Measurements from ENCODE around the gene ZNF200. TPM values are rescaled to one million over a fixed set of nuclear protein-coding genes. Genes with fewer than 3 reads are reported as not detected.
A peak's percentile ranks its signal among the peaks of the same experiment; 100 is the strongest.

The ZNF200 gene
- total RNA-seq, 1 experiment from 2014 or later, result 13.0 TPM

DNA sequence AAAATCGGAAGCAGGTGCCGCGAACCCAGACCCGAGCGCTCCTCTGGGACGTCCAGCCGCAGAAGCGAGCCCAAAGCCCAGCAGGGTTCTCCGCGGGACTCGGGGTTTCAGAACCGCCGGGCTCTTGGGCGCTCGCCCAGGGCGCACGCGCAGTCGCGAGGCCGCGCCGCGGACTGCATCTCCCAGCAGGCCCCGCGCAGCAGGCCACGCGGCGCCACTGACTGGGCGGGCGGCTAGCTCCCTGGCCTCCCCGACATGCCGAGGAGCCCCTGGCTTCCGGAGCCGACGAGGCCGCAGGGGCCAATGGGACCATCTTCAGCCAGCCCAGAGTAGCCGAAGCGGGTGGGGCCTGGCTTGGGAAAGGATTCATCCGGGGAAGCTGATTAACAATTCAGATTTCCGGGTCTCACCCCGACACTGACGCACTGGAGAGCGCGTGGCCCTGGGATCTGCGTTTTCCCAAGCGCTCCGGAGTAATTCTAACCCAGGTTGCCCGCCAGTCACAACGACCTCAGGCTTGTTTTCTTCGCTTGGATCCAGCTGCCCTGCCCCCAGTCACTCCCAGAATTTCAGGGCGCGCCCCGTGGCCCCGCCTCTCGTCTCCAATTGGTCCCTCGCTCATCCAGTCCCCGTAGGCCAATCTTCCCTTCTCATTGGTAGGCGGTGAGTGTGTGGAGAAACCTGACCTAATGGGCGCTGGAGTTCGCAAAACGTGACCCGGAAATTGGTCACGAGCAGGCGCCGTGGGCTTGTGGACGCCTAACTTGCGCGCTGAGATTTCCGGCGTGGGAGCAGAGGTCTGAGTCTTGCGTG lies 48.0 kb upstream of the ZNF200 start, which contains the start of gene ZNF263:
Gene ZNF263 (plus strand): TSS at position 762 of the 813 bp plus-strand sequence. CDS start 328 bp downstream, outside the sequence.
- ChIA-PET CTCF (no interaction called here), POLR2A (ENCODE audit: low non-redundant PET) (no interaction called here)
- intact Hi-C loops (cut with micrococcal nuclease; ENCODE audit: unreplicated experiment), result loop anchor here (2.0 kb wide), 1 partner anchor 18 kb away; no protein-coding TSS in a partner anchor
- peaks cover 29% of the 10 kb centered on the region for H3K36me3 ChIP-seq (ENCODE audit: insufficient read depth, low read length, poor library complexity, severe bottlenecking)
- no peak for TF ChIP-seq EZH2 (IDR thresholded peaks at IDR 0.05; ENCODE audit: borderline replicate concordance, low read depth, low read length, poor library complexity, severe bottlenecking)
- TF ChIP-seq, protein P1, sequence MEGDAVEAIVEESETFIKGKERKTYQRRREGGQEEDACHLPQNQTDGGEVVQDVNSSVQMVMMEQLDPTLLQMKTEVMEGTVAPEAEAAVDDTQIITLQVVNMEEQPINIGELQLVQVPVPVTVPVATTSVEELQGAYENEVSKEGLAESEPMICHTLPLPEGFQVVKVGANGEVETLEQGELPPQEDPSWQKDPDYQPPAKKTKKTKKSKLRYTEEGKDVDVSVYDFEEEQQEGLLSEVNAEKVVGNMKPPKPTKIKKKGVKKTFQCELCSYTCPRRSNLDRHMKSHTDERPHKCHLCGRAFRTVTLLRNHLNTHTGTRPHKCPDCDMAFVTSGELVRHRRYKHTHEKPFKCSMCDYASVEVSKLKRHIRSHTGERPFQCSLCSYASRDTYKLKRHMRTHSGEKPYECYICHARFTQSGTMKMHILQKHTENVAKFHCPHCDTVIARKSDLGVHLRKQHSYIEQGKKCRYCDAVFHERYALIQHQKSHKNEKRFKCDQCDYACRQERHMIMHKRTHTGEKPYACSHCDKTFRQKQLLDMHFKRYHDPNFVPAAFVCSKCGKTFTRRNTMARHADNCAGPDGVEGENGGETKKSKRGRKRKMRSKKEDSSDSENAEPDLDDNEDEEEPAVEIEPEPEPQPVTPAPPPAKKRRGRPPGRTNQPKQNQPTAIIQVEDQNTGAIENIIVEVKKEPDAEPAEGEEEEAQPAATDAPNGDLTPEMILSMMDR (conservative IDR thresholded peaks at IDR 0.05; ENCODE audit: low read depth, low read length), result no peak
- H3K4me3 ChIP-seq (ENCODE audit: low read depth, low read length, poor library complexity, severe bottlenecking), result peak within 1 kb of the TSS; percentile 71
- H3K9me3 ChIP-seq (ENCODE audit: low read depth, low read length, poor library complexity, severe bottlenecking), result peaks cover 10% of the 10 kb centered on the region
- no TSS peak for BruUV-seq (replicated peaks)
- peak; percentile 98 for DNase-seq (ENCODE audit: low spot score)
- no peaks in the 10 kb centered on the region for H3K27me3 ChIP-seq (replicated peaks; ENCODE audit: insufficient read depth, low read depth, low read length, poor library complexity)
- H3K27ac ChIP-seq (ENCODE audit: low read depth, low read length, poor library complexity, severe bottlenecking), result peak within 1 kb of the TSS; percentile 99
- H3K4me1 ChIP-seq (ENCODE audit: insufficient read depth, low read length, poor library complexity, severe bottlenecking), result peaks cover 4% of the 10 kb centered on the region

DNA sequence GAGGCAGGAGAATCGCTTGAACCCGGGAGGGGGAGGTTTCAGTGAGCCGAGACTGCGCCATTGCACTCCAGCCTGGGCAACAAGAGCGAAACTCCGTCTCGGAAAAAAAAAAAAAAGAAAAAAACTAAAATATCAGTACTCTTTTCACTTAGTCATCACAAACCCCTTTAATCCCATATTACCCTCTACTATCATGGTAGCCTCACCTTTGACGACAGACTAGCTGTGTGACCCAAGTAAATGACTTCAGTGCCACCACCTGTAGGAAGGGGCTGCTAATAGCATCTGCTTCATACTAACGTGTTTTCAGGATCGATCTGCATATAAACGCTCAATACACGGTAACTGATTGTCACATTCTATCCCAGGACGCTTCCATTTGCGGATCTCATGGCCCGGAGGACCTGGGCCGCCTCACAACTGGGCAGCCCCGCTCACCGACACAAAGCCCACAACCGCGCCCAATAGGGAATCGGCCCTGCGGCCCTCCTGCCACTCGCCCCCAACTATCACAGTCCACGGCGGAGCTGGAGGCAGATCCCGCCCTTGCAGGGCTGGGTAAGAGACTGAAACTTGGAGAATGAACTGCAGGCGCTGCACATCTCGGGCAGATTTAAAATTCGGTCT lies 47.3 kb upstream of the ZNF200 start:
- Histone ChIP-seq H3K4me1 (ENCODE audit: insufficient read depth, low read length, poor library complexity, severe bottlenecking) (peaks cover 4% of the 10 kb centered on the region), H3K36me3 (ENCODE audit: insufficient read depth, low read length, poor library complexity, severe bottlenecking) (peaks cover 23% of the 10 kb centered on the region), H3K27me3 (replicated peaks; ENCODE audit: insufficient read depth, low read depth, low read length, poor library complexity) (peaks cover 6% of the 10 kb centered on the region), H3K27ac (ENCODE audit: low read depth, low read length, poor library complexity, severe bottlenecking) (peak overlapping the region; percentile 99), H3K4me3 (ENCODE audit: low read depth, low read length, poor library complexity, severe bottlenecking) (peak overlapping the region; percentile 71), H3K9me3 (ENCODE audit: low read depth, low read length, poor library complexity, severe bottlenecking) (peaks cover 10% of the 10 kb centered on the region)
- DNase-seq (ENCODE audit: low spot score), result peak; percentile 81
- POLR2A ChIA-PET (ENCODE audit: low non-redundant PET), result no interaction called here
- intact Hi-C loops (cut with micrococcal nuclease; ENCODE audit: unreplicated experiment), result loop anchor here (2.0 kb wide), 1 partner anchor 17 kb away; no protein-coding TSS in a partner anchor
- CTCF ChIA-PET, result interaction anchor here (0.5 kb wide), 1 partner anchor 15 kb away, joined by 3 read pairs; no protein-coding TSS in a partner anchor
- TSS peak; percentile 74 for BruUV-seq (replicated peaks)
- TF ChIP-seq, protein P1 (conservative IDR thresholded peaks at IDR 0.05; ENCODE audit: low read depth, low read length), result no peak
- no peak for TF ChIP-seq EZH2 (IDR thresholded peaks at IDR 0.05; ENCODE audit: borderline replicate concordance, low read depth, low read length, poor library complexity, severe bottlenecking)

DNA sequence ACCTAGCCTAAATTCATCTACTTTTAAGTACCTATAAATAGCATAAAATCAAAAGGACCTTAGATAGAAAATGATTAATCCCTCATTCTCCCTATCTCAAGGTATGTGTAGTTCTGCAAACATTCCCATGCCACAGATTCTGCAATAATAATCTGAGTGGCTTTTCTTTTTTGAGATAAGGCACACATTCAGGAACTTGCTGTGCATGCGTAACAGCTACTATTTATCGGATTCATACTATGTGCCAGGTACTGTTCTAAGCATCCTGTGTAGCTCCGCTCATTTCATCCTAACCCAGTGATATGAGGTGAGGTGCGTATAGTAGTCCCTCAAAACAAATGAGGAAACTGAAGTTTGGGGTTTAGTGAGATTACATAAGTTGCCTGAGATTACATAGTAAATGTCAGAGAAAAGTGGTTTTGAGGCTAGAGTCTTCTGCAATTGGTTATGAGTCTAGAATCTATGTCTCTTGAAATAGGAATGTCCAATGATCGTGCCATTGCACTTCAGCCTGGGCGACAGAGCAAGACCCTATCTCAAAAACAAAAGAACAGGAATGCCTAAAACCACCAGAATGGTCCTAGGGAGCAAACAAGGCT lies 46.4 kb upstream of the ZNF200 start:
- peaks cover 14% of the 10 kb centered on the region for H3K27me3 ChIP-seq (replicated peaks; ENCODE audit: insufficient read depth, low read depth, low read length, poor library complexity)
- intact Hi-C loops (cut with micrococcal nuclease; ENCODE audit: unreplicated experiment), result no loop called here
- DNase-seq (ENCODE audit: low spot score), result no peak
- no peak overlapping the region for H3K4me3 ChIP-seq (ENCODE audit: low read depth, low read length, poor library complexity, severe bottlenecking)
- H3K9me3 ChIP-seq (ENCODE audit: low read depth, low read length, poor library complexity, severe bottlenecking), result peaks cover 5% of the 10 kb centered on the region
- H3K36me3 ChIP-seq (ENCODE audit: insufficient read depth, low read length, poor library complexity, severe bottlenecking), result peaks cover 14% of the 10 kb centered on the region
- no peak overlapping the region for H3K27ac ChIP-seq (ENCODE audit: low read depth, low read length, poor library complexity, severe bottlenecking)
- CTCF ChIA-PET, result no interaction called here
- peaks cover 4% of the 10 kb centered on the region for H3K4me1 ChIP-seq (ENCODE audit: insufficient read depth, low read length, poor library complexity, severe bottlenecking)
- POLR2A ChIA-PET (ENCODE audit: low non-redundant PET), result no interaction called here
- TF ChIP-seq EZH2 (IDR thresholded peaks at IDR 0.05; ENCODE audit: borderline replicate concordance, low read depth, low read length, poor library complexity, severe bottlenecking), result no peak
- TF ChIP-seq, protein P1 (conservative IDR thresholded peaks at IDR 0.05; ENCODE audit: low read depth, low read length), result no peak
- BruUV-seq (replicated peaks), result no TSS peak

Measured in A673 (cell line).